Measurements from ENCODE around the gene BZW1.

BZW1 gene
- long read RNA-seq, donor 1, full-length matches to known transcripts = 66 of 81 reads
- long read RNA-seq, donor 1, partial matches to known transcripts = 10 of 81 reads
- long read RNA-seq, donor 1, other reads (novel, unspliced or antisense) = 5 of 81 reads
- long read RNA-seq, donor 2, full-length matches to known transcripts = 33 of 56 reads
- long read RNA-seq, donor 2, partial matches to known transcripts = 23 of 56 reads
- long read RNA-seq, donor 2, other reads (novel, unspliced or antisense) = 0 of 56 reads
- long read RNA-seq, donor 3, full-length matches to known transcripts = 22 of 32 reads
- long read RNA-seq, donor 3, partial matches to known transcripts = 10 of 32 reads
- long read RNA-seq, donor 3, other reads (novel, unspliced or antisense) = 0 of 32 reads
- long read RNA-seq, donor 4, full-length matches to known transcripts = 44 of 61 reads
- long read RNA-seq, donor 4, partial matches to known transcripts = 12 of 61 reads
- long read RNA-seq, donor 4, other reads (novel, unspliced or antisense) = 5 of 61 reads
- long read RNA-seq, donor 5, full-length matches to known transcripts = 59 of 75 reads
- long read RNA-seq, donor 5, partial matches to known transcripts = 10 of 75 reads
- long read RNA-seq, donor 5, other reads (novel, unspliced or antisense) = 6 of 75 reads
- long read RNA-seq, donor 6, full-length matches to known transcripts = 41 of 186 reads
- long read RNA-seq, donor 6, partial matches to known transcripts = 87 of 186 reads
- long read RNA-seq, donor 6, other reads (novel, unspliced or antisense) = 58 of 186 reads
- long read RNA-seq, donor 7, full-length matches to known transcripts = 71 of 363 reads
- long read RNA-seq, donor 7, partial matches to known transcripts = 195 of 363 reads
- long read RNA-seq, donor 7, other reads (novel, unspliced or antisense) = 97 of 363 reads
- long read RNA-seq, donor 8, full-length matches to known transcripts = 46 of 46 reads
- long read RNA-seq, donor 8, partial matches to known transcripts = 0 of 46 reads
- long read RNA-seq, donor 8, other reads (novel, unspliced or antisense) = 0 of 46 reads

DNA sequence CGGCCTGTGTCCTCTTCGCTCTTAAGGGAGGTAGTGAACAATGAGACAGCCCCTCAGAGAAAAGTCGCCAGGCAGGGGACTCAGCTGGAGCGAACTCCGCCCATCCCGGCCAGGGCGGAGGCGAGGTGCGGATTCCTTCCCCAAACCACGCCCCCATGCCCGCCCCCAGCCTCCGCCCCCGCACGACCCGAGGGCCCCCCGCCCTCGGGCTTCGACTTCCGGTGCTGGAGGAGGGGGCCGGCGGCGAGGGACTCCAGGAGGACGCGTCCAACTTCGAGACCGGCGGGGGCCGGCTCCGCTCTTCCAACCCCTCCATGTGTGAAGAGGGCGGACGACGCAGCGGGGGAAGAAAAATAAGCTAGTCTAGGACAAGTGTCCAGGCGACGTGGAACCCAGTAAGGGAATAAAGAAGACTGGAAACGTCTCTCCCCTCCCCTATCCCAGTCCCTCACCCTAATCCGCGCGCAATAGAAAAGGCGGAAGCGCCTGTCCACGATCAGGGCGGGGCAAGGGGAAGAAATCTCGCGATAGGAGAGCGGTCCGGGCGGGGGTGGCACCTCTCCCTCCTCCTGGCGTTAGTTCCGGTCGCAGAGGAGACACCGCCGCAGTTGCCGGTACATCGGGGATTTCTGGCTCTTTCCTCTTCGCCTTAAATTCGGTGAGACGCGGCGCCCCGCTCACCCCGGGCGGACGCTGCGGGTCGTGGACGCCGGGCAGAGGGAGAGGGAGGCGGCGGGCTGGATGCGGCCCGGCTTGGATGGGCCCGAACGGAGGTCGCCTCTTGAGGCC, at the start of gene BZW1:
BZW1 (plus strand) TSS at position 578 of the 789 bp plus-strand sequence. CDS start 1,308 bp downstream, outside the sequence.
- DNase-seq = peak; percentile 99

DNA sequence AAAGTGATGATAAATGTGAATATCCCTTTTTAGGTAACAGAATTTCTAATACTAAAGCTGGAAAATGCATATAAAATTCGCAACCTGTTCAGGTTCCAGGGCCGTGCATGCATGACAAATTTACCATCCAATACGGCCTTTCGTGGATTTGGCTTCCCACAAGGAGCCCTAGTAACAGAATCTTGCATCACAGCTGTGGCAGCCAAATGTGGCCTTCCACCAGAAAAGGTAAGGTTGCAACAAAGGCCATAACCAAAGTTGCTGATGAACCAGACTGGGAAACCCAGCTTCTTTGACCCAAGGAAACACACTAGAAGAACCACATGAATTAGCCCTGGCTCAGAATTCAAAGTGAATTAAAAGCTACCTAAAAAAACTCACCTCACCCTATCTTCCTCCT, 49.6 kb upstream of the BZW1 start:
- DNase-seq = no peak

DNA sequence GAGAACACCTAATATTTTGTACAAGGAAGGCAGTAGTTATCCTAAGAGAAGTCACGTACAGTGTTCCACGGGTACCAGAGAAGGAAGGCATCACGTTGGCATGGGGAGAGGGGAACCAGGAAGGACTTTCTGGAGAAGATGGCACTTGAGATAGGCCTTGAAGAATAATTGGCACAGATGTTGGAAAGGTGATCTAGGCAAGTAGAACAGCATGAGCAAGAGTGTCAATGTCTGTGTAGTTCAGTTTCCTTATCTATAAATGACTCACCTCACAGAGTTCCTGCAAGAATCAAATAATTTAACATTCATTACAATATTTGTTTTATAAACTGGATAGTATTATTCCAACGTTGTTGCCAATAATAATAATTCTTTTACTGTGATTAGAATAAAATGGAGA, 48.3 kb upstream of the BZW1 start:
- no peak for DNase-seq

DNA sequence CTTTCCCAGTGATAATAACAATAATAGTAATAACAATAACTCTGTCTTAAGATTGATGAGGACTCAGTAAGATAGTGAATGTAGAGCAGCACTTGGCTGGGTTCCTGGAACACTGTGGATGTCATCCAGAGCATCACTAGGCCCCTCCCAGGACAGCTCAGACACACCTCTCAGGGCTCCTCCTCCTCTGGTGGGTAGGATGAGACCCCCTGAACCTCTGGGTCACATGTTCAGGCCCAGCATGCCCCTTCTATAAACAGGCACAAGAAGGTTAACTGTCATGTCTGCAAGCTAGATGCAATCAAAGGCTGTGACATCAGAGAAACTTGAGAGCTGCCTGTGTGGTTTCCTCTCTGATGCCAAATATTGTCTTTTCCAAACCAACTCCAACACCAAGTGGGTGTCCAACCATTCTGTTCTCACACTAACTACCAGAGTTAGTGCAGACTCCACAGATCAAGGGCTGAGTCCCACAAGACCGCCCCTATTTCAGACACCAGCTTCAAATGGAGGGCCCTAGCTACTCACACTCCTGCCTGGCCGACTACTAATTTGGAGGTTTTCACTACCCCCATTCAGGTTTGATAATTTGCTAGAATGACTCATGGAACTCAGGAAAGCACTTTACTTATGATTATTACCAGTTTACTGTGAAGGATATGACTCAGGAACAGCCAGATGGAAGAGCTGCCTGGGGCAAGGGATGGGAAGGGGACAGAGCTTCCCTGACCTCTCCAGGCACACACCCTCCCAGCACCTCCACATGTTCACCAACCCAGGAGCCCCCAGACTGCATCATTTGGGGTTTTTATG, 46.4 kb upstream of the BZW1 start:
- DNase-seq = no peak

DNA sequence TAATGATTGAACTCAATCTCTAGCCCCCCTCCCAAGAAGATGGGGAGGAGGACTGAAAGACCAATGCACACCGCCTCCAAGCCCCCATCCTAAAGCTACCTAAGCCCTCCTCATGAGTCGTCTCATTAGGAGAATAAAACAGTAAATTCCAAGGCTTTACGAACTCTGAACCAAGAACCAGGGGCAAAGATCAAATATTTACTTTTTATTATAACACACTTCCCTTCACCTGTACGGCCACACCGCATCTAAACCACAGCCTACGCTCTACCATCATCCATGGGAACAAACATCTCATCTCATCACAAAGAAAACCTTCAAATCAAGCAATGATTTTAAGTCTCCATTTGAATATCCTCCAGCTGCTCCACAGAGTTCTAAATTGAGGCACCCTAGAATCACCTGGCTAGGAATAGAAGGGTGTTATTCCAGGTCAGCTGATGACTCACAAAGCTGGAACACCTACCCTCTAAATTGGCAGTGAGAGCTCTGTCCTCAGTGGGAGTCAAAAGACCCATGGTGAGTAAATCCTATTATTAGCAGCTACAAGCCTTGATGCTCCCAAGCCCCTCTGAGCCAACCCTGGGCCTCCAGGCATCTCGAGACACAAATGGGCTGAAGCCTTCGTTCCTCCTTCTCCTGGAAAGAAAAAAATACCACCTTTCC, 45.6 kb upstream of the BZW1 start:
- DNase-seq = no peak

DNA sequence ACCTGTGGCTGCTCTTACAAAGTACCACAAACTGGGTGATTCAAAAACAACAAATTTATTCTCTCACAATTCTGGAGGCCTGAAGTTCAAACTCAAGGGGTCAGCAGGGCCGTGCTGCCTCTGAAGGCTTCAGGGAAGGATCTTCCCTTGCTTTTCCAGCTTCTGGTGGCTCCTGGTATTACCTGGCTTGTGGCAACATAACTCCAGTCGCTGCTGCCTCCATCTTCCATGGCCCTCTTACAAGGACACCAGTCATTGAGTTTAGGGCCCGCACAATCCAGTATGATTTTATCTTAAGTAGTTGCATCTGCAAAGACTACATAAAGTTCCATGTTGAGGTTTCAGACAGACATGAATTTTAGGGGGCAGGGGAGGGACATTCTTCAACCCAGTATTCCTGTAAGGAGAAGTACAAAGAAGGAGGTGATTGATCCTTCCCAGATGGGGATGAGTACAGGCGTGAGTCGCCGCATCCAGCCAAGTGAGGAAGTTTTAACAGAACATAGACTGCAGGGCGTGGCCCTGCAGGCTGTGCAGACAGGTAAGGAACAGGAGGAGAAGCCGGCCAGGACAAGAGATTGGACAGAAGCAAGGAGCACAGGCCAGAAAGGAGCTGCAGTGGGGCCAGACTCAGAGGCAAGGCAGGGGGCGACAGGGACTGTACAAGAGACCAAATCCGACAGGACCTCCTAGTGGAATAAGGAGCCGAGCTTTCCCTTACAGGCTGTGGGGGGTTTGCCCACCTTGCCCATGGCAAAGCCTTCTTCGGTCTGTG, 44.4 kb upstream of the BZW1 start:
- DNase-seq = no peak

DNA sequence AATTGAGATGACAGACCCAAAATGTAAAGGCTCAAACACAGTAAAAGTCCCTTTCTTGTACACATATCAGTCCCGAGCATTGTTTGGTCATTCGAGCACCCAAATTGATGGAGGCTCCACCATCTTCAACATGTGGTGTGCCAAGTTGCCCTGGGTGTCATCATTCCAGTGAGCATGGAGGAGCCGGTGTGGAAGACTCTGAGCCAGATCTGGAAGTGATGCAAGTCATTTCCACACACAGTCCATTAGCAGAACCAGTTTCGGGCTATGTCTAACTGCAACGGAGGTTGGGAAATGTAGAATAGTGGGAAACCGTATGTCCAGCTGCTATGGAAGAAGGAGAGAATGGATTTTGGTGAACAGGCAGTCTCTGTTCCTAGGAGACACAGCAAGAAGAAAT, 40.9 kb upstream of the BZW1 start:
- no peak for DNase-seq

DNA sequence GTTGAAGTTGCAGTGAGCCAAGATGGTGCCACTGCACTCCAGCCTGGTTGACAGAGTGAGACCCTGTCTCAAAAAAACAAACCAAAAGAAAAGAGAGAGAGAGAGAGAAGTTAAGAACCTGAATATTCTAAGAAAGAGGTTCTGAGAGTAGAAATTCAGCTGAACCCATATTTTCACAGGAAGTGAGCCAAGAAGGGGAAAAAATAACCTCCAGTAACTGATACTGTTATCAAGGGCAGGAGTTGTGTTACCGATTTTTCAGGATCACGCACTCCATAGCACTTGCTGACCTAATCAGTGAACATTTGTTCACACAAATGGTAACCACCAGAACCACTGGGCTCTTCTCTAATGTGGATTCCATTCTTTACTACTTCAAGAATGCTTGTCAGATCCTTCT, 39.1 kb upstream of the BZW1 start:
- no peak for DNase-seq

DNA sequence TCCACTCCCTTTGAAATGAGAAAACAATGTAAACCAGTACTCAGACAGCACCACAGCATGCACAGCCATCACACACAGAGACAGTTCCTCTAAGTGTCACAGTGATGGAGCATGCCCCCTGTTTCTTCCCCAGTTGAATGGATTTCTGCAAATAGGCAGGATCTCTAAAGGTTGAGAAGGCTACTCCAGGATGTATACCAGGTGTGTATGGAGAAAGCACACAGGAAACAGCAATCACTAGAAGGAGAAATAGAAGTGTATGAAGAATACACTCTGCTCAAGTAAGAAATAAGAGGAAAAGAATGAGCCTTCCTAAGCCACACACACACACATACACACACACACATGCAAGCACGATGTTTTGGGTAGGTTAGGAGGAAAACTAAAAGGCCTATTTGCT, 38.6 kb upstream of the BZW1 start:
- DNase-seq = no peak

DNA sequence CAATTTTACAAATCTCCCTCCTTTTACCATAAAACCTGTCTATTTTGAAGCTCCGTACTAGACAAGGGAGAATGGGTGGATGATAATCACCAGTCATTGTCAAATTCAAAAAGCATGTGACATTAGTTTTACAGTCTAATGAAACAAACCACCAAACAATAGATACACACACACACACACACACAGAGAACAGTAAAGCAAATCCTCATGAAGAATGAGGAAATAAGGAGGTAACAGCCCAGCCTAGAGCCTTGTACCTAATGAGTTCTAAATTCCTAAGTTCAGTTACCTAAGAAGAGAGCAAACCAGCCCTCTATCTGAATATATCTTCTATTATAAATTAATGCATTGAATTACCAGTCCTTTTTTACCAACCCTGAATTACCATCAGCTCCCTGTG, 36.8 kb upstream of the BZW1 start:
- DNase-seq = no peak

DNA sequence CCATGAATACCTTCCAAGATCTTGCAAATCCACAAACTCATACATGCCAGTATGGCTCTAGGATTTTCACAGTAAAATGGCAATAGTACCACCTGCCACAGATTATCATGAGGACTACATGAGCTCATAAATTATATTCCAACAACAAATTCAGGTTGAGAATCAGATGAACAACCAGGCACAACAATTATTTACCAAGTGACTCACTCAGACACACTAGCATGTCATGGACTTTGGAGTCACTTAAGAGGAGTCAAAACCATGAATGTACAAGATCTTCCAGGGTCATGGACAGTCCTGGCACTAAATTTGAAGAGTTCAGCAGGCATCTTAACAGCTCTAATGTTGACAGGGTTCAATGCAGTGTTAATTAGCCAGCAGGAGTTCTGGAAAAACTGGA, 34.4 kb upstream of the BZW1 start:
- no peak for DNase-seq

DNA sequence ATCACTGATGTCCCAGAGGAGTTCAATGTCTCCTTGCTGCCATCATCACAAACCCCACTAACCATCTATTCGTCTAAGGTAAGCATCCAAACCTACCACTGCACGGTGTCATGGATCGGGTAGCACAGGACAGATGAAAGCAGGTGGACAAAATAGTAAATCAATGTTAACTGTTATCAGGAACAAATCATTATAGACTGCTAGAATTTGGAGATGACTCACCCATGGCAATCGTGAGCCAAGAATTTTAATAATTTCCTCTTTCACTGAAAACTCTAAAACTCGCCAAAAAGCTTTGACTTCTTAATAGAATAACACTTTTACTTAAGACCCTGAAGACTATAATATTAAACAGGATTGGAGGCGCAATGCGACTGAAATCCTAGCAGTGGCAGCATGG, 33.7 kb upstream of the BZW1 start:
- DNase-seq = no peak

DNA sequence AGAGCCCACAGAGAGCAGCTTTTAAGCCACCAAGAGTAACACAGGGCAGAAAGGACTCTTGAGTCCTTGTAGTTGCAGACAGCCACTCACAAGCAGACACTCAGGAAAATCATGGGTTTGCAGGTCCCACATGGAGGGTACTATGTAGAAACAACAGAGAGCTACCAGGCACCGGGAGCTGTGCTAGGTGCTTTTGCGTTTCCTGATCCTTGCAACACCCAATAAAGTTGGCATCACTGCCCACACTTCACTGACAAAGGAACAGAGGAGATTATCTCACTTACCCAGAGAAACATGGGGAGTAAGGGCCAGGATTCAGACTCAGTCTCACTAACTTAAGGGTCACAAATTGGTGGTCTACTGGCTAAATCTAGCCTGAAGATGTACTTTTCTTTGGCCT, 32.5 kb upstream of the BZW1 start:
- no peak for DNase-seq

DNA sequence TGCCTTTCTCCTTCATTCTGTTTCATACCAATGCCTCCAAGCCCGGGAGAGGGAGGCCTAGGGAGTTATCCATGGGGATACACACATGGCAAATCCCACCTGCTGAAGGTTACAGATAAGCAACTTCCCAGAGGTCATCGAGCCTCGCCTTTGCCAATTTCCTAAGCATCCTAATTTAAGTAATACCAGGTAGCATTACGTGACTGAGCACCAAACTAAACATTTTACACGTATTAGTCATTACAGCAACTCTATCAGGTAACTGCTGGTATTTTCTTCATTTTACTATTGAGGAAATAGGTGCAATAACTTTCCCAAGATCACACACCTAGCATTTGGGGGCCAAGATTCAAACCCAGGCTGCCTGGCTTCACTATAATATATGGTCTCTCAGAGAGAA, 30.1 kb upstream of the BZW1 start:
- no peak for DNase-seq

DNA sequence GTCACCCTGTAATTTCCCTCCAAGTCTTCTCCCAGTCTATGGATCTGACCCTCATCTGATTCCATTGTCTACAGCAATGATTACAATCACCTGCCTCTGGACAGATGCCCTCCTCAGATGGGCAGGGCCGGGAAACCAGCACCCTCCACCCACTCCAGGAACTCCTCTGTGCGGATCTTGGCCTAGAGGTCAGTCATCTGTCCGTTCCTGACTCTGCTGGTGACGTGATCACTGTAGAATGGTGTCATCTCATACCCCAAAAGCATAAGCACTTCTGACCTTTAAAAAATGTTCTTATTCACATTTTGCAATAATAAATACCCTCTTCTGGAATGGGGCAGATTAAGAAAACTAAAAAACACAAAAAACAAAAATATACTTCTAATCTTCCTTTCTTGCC, 29.5 kb upstream of the BZW1 start:
- no peak for DNase-seq

DNA sequence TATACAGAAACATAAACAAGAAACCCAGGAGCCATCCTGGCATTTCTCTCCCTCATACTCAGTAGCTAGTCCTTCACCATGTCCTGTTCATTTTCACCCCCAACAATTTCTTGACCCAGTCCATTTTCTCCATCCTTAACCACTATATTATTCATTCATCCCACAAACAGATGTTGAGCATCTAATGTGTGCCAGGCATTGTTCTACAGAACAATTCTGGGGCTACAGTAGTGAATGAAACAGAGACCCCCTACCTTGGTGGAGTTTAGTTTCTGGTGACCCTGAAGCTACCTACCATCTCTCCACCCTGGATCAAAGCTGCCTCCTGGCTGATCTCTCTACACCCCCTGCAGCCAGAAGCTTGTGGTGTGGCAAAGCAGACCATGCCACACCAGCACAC, 27.5 kb upstream of the BZW1 start:
- DNase-seq = no peak

DNA sequence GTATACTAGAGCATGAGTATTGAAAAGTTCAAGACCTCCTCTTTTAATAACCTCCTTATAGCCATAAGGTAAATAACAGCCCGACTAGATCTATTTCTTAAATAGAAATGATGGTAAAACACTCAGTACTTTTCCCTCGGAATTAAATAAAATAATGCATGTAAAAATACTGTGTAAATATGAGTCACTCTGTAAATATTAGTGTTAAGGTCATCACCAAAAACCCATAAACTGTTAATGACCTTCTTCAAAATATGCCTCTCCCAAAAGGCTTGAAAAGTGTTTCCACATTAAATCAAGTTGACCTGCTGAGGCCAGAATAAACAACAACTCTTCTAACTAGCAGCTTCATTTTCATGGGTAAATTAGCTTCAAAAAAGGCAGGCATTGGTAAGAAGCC, 25.3 kb upstream of the BZW1 start:
- DNase-seq = no peak

DNA sequence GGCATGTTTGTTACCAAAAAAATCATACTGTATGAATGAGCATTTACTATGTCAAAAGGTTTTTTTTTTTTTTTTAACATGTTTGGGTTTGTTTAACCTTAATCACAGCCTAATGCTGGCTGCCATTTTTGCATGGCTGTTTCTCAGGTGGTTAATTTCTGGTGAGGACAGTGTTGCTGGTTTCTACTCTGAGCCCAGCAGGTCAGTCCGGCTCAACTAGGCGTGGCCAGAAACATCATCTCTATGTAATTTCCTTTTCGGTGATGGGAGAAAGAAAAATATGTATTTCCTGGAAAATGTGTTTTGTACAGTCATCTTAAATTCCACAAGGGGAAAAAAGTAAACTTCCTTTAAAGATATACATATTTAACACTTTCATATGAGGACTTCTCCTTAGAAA, 24.9 kb upstream of the BZW1 start:
- no peak for DNase-seq

DNA sequence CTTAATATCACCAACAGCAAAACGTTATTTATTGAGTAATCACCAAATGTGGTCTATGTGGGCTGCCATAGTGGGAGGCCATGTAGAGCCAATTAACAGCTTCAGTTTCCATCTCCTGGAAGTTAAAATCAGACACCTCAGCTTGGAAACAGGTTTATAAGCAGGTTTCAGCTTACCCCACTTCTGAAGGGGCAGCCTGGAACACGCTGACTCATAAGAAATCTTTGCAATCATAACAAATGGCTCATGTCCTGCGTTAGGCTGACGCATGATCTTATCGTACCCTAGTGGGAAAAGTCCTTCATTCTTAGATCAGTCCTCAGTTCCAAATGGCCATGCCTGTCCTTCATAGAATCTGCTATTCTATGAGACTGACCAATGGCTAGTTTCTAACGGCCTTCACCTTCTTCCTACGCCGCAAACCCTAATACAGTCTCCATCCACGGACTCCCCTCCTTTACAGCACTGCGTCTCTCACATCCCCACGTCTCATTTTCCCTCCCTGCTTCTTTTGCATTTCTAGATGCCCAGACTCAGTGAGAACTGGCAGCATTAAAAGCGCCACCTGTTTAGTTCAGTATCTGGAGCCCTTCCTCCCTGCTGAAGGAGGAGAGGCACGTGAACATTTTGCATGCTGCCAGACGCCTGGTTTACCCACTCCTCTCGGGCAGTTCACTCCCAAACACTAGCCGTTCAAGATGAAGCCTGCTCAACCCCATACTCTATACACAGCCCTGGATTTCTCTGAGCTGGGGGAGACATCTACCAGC, 24.2 kb upstream of the BZW1 start:
- peak; percentile 2 for DNase-seq

Data from right kidney (tissue), 9 donors.